GM20000 (cell line): Measurements from ENCODE around the gene ART5.

Experiments
- DNase-seq: peaks from one replicate; pipeline ENCODE4 v3.0.0; 2012; ENCODE audit warnings: low spot score
- TF ChIP-seq, protein P1 (sequence below): IDR thresholded peaks from 2 replicates; pipeline ENCODE4 v1.5.1; 2012; ENCODE audit warnings: mild to moderate bottlenecking, control low read depth; ENCODE audit errors: extremely low read depth, missing control alignments

The ART5 gene

DNA sequence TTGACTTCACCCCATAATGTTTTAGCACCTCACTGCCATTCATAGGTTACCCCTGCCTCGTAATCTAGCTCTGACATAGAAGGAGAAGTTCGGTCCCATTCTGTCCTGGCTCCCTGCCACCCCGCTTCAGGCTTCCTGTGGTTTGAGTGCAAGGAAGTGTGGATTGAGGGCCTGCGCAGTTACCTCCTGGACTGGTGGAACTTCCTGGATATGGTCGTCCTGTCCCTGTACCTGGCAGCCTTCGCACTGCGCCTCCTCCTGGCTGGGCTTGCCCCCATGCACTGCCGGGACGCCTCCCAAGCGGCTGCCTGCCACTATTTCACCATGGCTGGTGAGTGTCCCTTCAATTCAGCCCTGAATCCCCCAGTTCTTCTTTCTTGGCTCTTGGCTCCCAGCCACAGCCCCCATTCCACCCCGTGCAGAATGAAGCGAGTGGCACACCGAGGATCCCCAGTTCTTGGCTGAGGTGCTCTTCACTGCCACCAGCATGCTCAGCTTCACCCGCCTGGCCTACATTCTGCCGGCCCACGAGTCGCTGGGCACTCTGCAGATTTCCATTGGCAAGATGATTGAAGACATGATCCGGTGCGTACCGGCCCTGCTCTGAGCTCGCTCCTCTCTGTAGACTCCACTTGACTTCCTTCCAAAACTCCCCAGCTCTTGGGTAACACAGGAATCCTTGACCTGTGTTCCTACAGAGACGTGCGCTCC, 15.4 kb downstream of the ART5 start:
- TF ChIP-seq, protein P1, sequence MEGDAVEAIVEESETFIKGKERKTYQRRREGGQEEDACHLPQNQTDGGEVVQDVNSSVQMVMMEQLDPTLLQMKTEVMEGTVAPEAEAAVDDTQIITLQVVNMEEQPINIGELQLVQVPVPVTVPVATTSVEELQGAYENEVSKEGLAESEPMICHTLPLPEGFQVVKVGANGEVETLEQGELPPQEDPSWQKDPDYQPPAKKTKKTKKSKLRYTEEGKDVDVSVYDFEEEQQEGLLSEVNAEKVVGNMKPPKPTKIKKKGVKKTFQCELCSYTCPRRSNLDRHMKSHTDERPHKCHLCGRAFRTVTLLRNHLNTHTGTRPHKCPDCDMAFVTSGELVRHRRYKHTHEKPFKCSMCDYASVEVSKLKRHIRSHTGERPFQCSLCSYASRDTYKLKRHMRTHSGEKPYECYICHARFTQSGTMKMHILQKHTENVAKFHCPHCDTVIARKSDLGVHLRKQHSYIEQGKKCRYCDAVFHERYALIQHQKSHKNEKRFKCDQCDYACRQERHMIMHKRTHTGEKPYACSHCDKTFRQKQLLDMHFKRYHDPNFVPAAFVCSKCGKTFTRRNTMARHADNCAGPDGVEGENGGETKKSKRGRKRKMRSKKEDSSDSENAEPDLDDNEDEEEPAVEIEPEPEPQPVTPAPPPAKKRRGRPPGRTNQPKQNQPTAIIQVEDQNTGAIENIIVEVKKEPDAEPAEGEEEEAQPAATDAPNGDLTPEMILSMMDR: no peak
- DNase-seq: no peak

DNA sequence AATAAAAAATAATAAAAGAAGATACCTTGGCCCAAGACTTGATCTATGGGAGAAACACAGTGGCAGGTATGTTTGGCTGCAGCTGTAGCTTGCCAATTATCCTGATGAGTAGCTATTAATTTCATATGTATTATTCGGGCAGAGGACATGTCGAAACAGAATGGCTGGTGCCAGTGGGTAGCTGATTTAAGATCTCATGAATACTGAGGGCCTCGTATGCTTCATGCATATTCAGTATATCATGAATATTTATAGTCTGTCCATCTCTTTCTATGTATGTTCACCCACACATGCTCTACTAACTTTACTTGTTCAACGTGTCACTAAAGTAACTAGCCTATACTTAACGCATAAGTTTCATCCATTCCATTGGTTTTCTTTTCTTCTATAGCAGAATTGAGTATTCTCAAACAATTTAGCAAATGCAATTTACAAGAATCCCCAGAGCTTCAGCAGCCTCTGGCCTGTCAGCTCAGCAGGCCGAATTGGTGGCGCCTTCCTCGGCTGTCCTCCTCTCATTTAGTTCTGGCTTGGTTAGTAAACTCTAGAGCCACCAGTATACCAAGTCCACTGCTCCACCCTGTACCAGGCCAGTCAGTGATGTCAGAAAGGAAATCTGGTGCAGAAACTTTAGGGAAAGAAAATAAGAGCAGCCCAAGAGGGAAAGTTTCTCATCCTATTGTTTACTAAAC, 17.9 kb downstream of the ART5 start:
- TF ChIP-seq, protein P1: no peak
- no peak for DNase-seq

- TF ChIP-seq, protein P1: no peak
- no peak for DNase-seq
These were observed 18.7 kb downstream of the ART5 start for GRCh38 chr11:3623121-3623520.

- no peak for DNase-seq
- TF ChIP-seq, protein P1: no peak
These were observed 19.3 kb downstream of the ART5 start for GRCh38 chr11:3622521-3622920.

- DNase-seq: no peak
- TF ChIP-seq, protein P1: no peak
These were observed 23.8 kb downstream of the ART5 start for GRCh38 chr11:3617990-3618389.

- TF ChIP-seq, protein P1: no peak
- no peak for DNase-seq
These were observed 24.9 kb downstream of the ART5 start for GRCh38 chr11:3616721-3617460.

DNA sequence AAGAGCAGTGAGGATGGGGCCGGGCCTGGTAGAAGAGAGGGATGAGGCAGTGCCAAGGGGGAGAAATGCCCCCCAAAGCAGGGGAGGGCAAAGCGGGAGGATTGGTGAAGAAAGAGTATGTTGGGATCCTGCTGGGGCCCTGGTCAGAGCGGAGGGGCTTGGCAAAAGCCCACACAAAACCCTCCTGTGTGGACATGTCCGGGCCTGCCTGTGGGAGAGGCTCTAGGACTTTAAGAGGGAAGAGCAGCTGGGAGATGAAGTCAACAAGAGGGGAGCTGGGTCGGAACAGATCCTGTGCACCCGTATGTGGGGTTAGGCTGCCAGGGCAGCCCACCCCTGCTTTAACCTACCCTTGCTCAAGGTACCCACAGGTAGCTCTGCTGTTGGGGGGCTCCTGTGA, 25.8 kb downstream of the ART5 start:
- no peak for DNase-seq
- TF ChIP-seq, protein P1: no peak
